HepG2 (cell line): ENCODE results near the gene CDK11B. TPM values are rescaled to one million over a fixed set of nuclear protein-coding genes. Genes with fewer than 3 reads are reported as not detected.

Source experiments
- ATAC-seq: fragments of 200-7000 bp; cut with Tn5 transposase; 3 replicates; pipeline ENCODE4 v1.9.1; 2020; ENCODE audit warnings: mild to moderate bottlenecking, moderate library complexity
- BruUV-seq: library from RNA; stranded (reverse); fragments of 400-500 nt; replicated peaks from 2 replicates; lab custom pipeline; 2021; lab: Mats Ljungman, UMichigan
- CTCF ChIA-PET: fragments of 300-600 bp; formaldehyde crosslinking; extraction: SDS; loops from one replicate; lab custom pipeline; 2021; ENCODE audit warnings: low total read pairs, inconsistent platforms, low intra/inter-chr PET ratio; lab: Yijun Ruan, JAX
- POLR2A ChIA-PET: fragments of 350-600 bp; sonication (Branson Sonifier 250); formaldehyde crosslinking; loops from one replicate; lab custom pipeline; 2020; ENCODE audit warnings: antibody characterized with exemption, inconsistent platforms; lab: Yijun Ruan, JAX
- DNase-seq: peaks from one replicate; pipeline ENCODE4 v3.0.0-alpha.2; 2015; ENCODE audit warnings: low spot score
- FAIRE-seq: peaks from 3 replicates; lab custom pipeline; 2011; peaks lifted over from hg19 to GRCh38; lab: Jason Lieb, UNC
- H2AFZ ChIP-seq: one replicate; pipeline ENCODE4 v1.6.1; 2011; ENCODE audit warnings: low read length, inconsistent platforms
- H3K27ac ChIP-seq: fragments of 300-600 bp; 3 replicates; pipeline ENCODE4 v1.8.0; 2011; ENCODE audit warnings: mixed run types, mild to moderate bottlenecking, mixed read lengths, low read length, inconsistent platforms; ENCODE audit not compliant: insufficient read depth; ENCODE audit errors: extremely low read length
- H3K27me3 ChIP-seq, 2 experiments: fragments of 200-600 bp in 1 of 2; 2 replicates in 1 of 2; 3 replicates in 1 of 2; pipeline versions ENCODE4 v1.6.0 to v1.8.0; 2011; ENCODE audit warnings: low read length in 2 of 2, mild to moderate bottlenecking in 2 of 2, moderate library complexity in 2 of 2, inconsistent platforms in 1 of 2; ENCODE audit not compliant: insufficient read depth in 2 of 2, control insufficient read depth in 1 of 2
- H3K36me3 ChIP-seq, 2 experiments: fragments of 200-600 bp in 1 of 2; replicated peaks in 1 of 2; 2 replicates in 1 of 2; 3 replicates in 1 of 2; pipeline versions ENCODE4 v1.5.1 to v1.8.0; 2011; ENCODE audit warnings: low read length in 2 of 2, inconsistent platforms in 1 of 2; ENCODE audit not compliant: insufficient read depth in 2 of 2, control insufficient read depth in 1 of 2
- H3K4me1 ChIP-seq: 2 replicates; pipeline ENCODE4 v1.5.1; 2012; ENCODE audit warnings: low read length, inconsistent platforms; ENCODE audit not compliant: insufficient read depth
- H3K4me2 ChIP-seq: 2 replicates; pipeline ENCODE4 v1.6.0; 2011; ENCODE audit warnings: low read depth, low read length, inconsistent platforms
- H3K4me3 ChIP-seq, 3 experiments: fragments of 200-600 bp in 1 of 3; sonication (generic), shearing (Covaris generic) in 1 of 3; replicated peaks in 1 of 3; 2 replicates each; pipeline ENCODE4 v1.5.1; 2011 to 2016; ENCODE audit warnings: low read length in 3 of 3, inconsistent platforms in 2 of 3, low read depth in 2 of 3, mild to moderate bottlenecking in 2 of 3, control low read depth in 1 of 3, mixed read lengths in 1 of 3; ENCODE audit not compliant: insufficient read depth in 1 of 3
- H3K79me2 ChIP-seq: one replicate; pipeline ENCODE4 v1.6.1; 2011; ENCODE audit warnings: low read length, inconsistent platforms; ENCODE audit not compliant: insufficient read depth
- H3K9ac ChIP-seq: 2 replicates; pipeline ENCODE4 v1.6.0; 2011; ENCODE audit warnings: mild to moderate bottlenecking, low read depth, low read length, inconsistent platforms; ENCODE audit not compliant: insufficient read depth
- H3K9me3 ChIP-seq: 2 replicates; pipeline ENCODE4 v1.5.1; 2012; ENCODE audit warnings: mild to moderate bottlenecking, low read length
- H4K20me1 ChIP-seq: 2 replicates; pipeline ENCODE4 v1.6.0; 2011; ENCODE audit warnings: inconsistent platforms, mild to moderate bottlenecking, low read length, moderate library complexity; ENCODE audit not compliant: insufficient read depth
- ETV5 ChIP-seq: IDR thresholded peaks from 2 replicates; pipeline ENCODE4 v1.6.1; 2018; ENCODE audit warnings: missing biosample characterization, missing genetic modification reagents, inconsistent platforms, borderline replicate concordance
- FIP1L1 ChIP-seq: fragments of 200-400 bp; formaldehyde crosslinking; IDR thresholded peaks from 2 replicates; pipeline ENCODE4 v1.6.1; 2018; ENCODE audit warnings: low read depth, mild to moderate bottlenecking, low read length, moderate library complexity, borderline replicate concordance; ENCODE audit not compliant: insufficient read depth
- GATAD1 ChIP-seq: IDR thresholded peaks from 2 replicates; pipeline ENCODE4 v1.6.1; 2016; ENCODE audit warnings: missing genetic modification reagents, missing compliant biosample characterization
- KDM2A ChIP-seq: sonication (generic); formaldehyde crosslinking; IDR thresholded peaks from 2 replicates; pipeline ENCODE4 v1.4.0; 2020; ENCODE audit warnings: low read depth, missing genetic modification reagents, borderline replicate concordance
- KLF6 ChIP-seq: IDR thresholded peaks from 2 replicates; pipeline ENCODE4 v1.8.0; 2016; ENCODE audit warnings: missing biosample characterization, missing genetic modification reagents
- MAF1 ChIP-seq: sonication (generic); formaldehyde crosslinking; IDR thresholded peaks from 2 replicates; pipeline ENCODE4 v1.5.0; 2020; ENCODE audit warnings: missing genetic modification reagents, borderline replicate concordance
- PHB2 ChIP-seq: fragments of 450-650 bp; IDR thresholded peaks from 2 replicates; pipeline ENCODE4 v1.6.1; 2018; ENCODE audit not compliant: partially characterized antibody
- TEAD3 ChIP-seq: optimal IDR thresholded peaks from 2 replicates; pipeline ENCODE3; 2016; ENCODE audit warnings: borderline replicate concordance
- TP53 ChIP-seq: sonication (generic); formaldehyde crosslinking; conservative IDR thresholded peaks from 2 replicates; pipeline ENCODE4 v1.4.0; 2020; ENCODE audit warnings: missing genetic modification reagents
- ZNF329 ChIP-seq: sonication (generic); formaldehyde crosslinking; IDR thresholded peaks from 2 replicates; pipeline ENCODE4 v1.9.0; 2021; ENCODE audit warnings: low read depth, mild to moderate bottlenecking, missing genetic modification reagents
- ZNF564 ChIP-seq: sonication (generic); formaldehyde crosslinking; IDR thresholded peaks from 2 replicates; pipeline ENCODE4 v1.8.1; 2023; ENCODE audit warnings: mild to moderate bottlenecking, missing genetic modification reagents
- ZNF589 ChIP-seq: sonication (generic); formaldehyde crosslinking; conservative IDR thresholded peaks from 2 replicates; pipeline ENCODE4 v1.8.0; 2022; ENCODE audit warnings: mild to moderate bottlenecking, moderate library complexity, missing genetic modification reagents
- ZNF773 ChIP-seq: sonication (generic); formaldehyde crosslinking; IDR thresholded peaks from 2 replicates; pipeline ENCODE4 v1.4.0; 2020; ENCODE audit warnings: missing genetic modification reagents, borderline replicate concordance
- WGBS: methylation state at CpG from one replicate; pipeline ENCODE4 v1.1.6; 2017; ENCODE audit warnings: low lambda C conversion rate; 5-methylcytosine and 5-hydroxymethylcytosine counted together
- in situ Hi-C: cut with HindIII; loops from 2 replicates; pipeline ENCODE4 v1.10.0; 2017; ENCODE audit warnings: low pct_unique_long_range_greater_than_20kb; ENCODE audit not compliant: extremely low pct_ligation_motif_present
- intact Hi-C: fragments of 100-400 bp; cut with micrococcal nuclease; formaldehyde crosslinking; loops from one replicate; pipeline ENCODE4 v1.10.0; 2022; ENCODE audit not compliant: unreplicated experiment
- polyA plus RNA-seq, 8 experiments: library from polyadenylated mRNA; depleted of rRNA in 3 of 8; stranded (reverse) in 7 of 8; unstranded in 1 of 8; fragments of >200 nt; fragmentation: Illumina TruSeq in 4 of 8; extraction: Trizol in 4 of 8; gene quantifications; 2 replicates each; pipeline versions ENCODE4 v1.2.1 to v1.2.3, GENCODE V29; 2011 to 2016; ENCODE audit warnings: low read depth in 4 of 8, missing spikeins in 1 of 8, mixed read lengths in 1 of 8; ENCODE audit not compliant: insufficient read depth in 1 of 8
- total RNA-seq, 5 experiments: library from RNA; depleted of rRNA; stranded (reverse); fragments of >200 nt; fragmentation: Illumina TruSeq; extraction: Trizol; gene quantifications; 2 replicates each; pipeline ENCODE4 v1.2.3, GENCODE V29; 2016; ENCODE audit warnings: low read depth in 1 of 5
- TF ChIP-seq, protein P1 (sequence below): sonication (generic); formaldehyde crosslinking; IDR thresholded peaks from 2 replicates; pipeline ENCODE4 v1.5.1; 2020; ENCODE audit warnings: mild to moderate bottlenecking, missing genetic modification reagents
- TF ChIP-seq, protein P2 (sequence below): IDR thresholded peaks from 2 replicates; pipeline ENCODE4 v1.6.1; 2012; ENCODE audit warnings: low read length, improper control_type of control experiment

Gene CDK11B
- total and polyA plus RNA-seq, 2 of the 13 experiments (the other 11 are each of a cell fraction or from before 2014, with no cell fraction given) = 3.6 to 15.1 TPM

DNA sequence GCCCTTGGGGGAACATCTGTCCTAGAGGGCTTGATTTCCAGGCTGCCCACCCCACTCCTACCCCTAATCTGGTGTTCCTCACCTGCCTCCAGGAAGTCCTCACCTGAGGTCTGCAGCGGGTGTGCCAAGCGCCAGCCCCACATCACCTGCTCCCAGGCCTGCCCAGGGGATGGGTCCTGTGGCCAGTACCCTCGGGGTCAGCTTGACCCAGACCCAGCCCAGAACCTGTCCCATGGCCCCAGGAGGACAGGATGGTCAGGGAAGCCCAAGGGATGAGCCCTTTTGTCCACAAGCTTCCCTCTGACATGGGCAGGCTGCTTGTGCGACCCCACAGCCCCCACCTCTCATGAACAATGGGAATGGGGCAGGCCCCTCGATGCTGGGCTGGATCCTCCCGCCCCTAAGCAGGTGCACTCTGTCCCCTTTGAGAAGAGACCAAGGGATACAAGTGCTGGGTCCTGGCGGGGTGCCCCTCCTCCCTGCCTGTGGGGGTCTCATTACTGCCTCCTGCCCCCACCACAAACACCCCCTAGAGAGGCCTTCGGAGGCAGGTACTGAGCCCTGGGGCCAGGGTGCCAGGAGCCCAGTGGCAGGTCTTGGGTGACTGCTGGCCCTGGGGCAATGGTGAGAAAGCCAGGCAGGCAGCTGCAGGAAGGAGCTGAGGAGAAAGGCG lies 40.3 kb downstream of the CDK11B start (continued):
- TF ChIP-seq ZNF773 (no peak), ZNF329 (CRISPR knock-in tag) (no peak), GATAD1 (CRISPR knock-in tag) (no peak), ZNF564 (CRISPR knock-in tag) (no peak), PHB2 (no peak)

DNA sequence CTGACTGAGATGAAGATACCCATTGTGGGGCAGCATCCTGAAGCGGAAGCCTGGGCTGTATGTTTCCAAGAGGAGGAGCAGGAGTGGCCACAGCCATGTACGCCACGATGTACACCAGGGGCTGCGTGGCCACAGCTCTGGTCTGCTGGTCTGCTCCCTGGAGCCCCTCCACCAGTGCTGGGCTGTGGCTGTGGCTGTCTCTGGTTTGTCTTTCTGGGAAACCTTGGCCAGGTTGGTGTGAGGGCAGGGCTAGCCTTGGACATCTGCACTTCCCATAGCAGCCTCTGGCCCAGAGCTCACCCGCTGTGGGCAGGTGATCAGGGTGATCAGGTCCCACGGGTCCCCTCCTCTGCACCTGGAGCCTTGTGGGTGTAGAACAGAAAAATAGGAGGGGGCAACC lies 40.9 kb downstream of the CDK11B start:
- Histone ChIP-seq H3K27ac (no peak overlapping the region), H2AFZ (no peak overlapping the region), H4K20me1 (peaks cover 8% of the 10 kb centered on the region; the same call in 1 of the 2 replicates), H3K9me3 (no peaks in the 10 kb centered on the region), H3K4me1 (peaks cover 22% of the 10 kb centered on the region), H3K27me3 (no peaks in the 10 kb centered on the region; a peak in 1 of 5 replicates), H3K4me3 (no peak overlapping the region), H3K9ac (no peak overlapping the region), H3K4me2 (0 out of 2 replicates have a peak overlapping the region, but pooled peaks have one; percentile 91), H3K36me3 (peaks cover 1 to 14% of the 10 kb centered on the region in 2 experiments; a peak in 2 of 5 replicates), H3K79me2 (peaks cover 18% of the 10 kb centered on the region)
- no TSS peak for BruUV-seq
- intact Hi-C loops = no loop called here
- 86% methylated on average over 2 of the region's 6 CpGs for WGBS
- ChIA-PET POLR2A (no interaction called here), CTCF (no interaction called here)
- in situ Hi-C loops = loop anchor here (5.0 kb wide), 1 partner anchor 41 kb away; no protein-coding TSS in a partner anchor
- no peak for ATAC-seq
- no peak for DNase-seq
- FAIRE-seq = no peak
- TF ChIP-seq KDM2A (CRISPR knock-in tag) (no peak), ETV5 (no peak), TP53 (CRISPR knock-in tag) (no peak), KLF6 (CRISPR knock-in tag) (no peak), TEAD3 (CRISPR knock-in tag) (no peak), ZNF589 (CRISPR knock-in tag) (no peak), FIP1L1 (no peak), MAF1 (CRISPR knock-in tag) (no peak)
- TF ChIP-seq, protein P1, sequence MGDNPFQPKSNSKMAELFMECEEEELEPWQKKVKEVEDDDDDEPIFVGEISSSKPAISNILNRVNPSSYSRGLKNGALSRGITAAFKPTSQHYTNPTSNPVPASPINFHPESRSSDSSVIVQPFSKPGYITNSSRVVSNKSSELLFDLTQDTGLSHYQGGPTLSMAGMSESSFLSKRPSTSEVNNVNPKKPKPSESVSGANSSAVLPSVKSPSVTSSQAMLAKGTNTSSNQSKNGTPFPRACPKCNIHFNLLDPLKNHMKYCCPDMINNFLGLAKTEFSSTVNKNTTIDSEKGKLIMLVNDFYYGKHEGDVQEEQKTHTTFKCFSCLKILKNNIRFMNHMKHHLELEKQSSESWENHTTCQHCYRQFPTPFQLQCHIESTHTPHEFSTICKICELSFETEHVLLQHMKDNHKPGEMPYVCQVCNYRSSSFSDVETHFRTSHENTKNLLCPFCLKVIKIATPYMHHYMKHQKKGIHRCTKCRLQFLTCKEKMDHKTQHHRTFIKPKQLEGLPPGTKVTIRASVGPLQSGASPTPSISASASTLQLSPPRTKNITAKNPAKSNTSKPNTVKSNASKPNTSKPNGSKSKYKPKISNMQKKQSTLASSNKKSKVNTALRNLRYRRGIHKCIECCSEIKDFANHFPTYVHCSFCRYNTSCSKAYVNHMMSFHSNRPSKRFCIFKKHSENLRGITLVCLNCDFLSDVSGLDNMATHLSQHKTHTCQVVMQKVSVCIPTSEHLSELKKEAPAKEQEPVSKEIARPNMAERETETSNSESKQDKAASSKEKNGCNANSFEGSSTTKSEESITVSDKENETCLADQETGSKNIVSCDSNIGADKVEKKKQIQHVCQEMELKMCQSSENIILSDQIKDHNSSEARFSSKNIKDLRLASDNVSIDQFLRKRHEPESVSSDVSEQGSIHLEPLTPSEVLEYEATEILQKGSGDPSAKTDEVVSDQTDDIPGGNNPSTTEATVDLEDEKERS (CRISPR knock-in tag) = no peak
- TF ChIP-seq, protein P2, sequence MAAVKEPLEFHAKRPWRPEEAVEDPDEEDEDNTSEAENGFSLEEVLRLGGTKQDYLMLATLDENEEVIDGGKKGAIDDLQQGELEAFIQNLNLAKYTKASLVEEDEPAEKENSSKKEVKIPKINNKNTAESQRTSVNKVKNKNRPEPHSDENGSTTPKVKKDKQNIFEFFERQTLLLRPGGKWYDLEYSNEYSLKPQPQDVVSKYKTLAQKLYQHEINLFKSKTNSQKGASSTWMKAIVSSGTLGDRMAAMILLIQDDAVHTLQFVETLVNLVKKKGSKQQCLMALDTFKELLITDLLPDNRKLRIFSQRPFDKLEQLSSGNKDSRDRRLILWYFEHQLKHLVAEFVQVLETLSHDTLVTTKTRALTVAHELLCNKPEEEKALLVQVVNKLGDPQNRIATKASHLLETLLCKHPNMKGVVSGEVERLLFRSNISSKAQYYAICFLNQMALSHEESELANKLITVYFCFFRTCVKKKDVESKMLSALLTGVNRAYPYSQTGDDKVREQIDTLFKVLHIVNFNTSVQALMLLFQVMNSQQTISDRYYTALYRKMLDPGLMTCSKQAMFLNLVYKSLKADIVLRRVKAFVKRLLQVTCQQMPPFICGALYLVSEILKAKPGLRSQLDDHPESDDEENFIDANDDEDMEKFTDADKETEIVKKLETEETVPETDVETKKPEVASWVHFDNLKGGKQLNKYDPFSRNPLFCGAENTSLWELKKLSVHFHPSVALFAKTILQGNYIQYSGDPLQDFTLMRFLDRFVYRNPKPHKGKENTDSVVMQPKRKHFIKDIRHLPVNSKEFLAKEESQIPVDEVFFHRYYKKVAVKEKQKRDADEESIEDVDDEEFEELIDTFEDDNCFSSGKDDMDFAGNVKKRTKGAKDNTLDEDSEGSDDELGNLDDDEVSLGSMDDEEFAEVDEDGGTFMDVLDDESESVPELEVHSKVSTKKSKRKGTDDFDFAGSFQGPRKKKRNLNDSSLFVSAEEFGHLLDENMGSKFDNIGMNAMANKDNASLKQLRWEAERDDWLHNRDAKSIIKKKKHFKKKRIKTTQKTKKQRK = no peak
